ENCODE measurements around the gene RPL15.

RPL15 gene

GRCh38 chr3:23966328-23966727 is 49.4 kb downstream of the RPL15 start:
- no peak for DNase-seq

GRCh38 chr3:23968463-23969184 is 51.7 kb downstream of the RPL15 start:
- no peak for DNase-seq

GRCh38 chr3:23969393-23969792 is 52.5 kb downstream of the RPL15 start:
- no peak for DNase-seq

Measured in T1000 (cell line).